G401 (cell line): ENCODE results near the gene ATP6V0B. TPM values are rescaled to one million over a fixed set of nuclear protein-coding genes. Genes with fewer than 3 reads are reported as not detected.
A peak's percentile ranks its signal among the peaks of the same experiment; 100 is the strongest.

Experiments
- DNase-seq: peaks from one replicate; pipeline ENCODE4 v3.0.0-alpha.2; 2015; ENCODE audit warnings: low spot score
- in situ Hi-C: cut with HindIII; loops from 2 replicates; pipeline ENCODE4 v1.10.0; 2016; ENCODE audit warnings: low sequenced_read_pairs, mixed read lengths
- total RNA-seq: library from RNA; depleted of rRNA; stranded (reverse); fragments of >200 nt; shearing (Covaris generic); gene quantifications from 2 replicates; pipeline ENCODE4 v1.2.3, GENCODE V29; 2014; rRNA removed

ATP6V0B gene
- 133 and 183 TPM in 2 replicates for total RNA-seq

DNA sequence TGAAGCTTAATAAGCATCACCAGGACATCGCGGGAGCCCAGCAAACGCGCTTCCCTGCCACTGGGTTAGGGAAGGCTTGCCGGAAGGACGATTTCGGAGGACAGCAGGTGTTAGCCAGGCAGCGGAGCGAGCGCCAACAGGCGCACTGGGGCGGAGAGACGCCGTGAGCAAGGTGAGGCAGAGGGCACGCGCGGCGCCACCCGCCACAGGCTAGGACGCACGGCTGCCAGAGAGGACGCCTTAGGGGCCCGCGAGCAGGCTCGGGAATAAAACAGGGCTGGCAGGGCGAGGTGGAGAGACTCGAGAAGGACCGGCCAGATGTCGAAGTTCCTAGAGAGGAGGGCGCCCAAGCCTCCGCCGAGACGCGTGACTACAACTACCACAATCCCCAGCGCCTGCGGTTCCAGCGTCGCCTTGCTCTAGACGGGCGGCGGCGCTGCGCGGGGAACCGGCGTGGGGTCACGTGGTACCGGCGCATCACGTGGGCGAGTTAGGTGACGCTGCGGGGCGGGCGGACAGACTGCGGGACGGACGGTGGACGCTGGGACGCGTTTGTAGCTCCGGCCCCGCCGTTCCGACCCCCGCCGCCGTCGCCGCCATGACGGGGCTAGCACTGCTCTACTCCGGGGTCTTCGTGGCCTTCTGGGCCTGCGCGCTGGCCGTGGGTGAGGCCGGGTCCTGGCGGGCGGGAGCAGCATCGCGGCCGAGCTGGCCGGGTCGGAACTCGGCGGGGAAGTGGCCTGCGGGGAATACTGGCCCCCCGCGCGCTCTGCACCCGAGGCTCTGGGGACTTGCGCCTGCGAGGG lies at the start of gene ATP6V0B:
Gene ATP6V0B, plus strand, starts transcription at position 518 of the 806 bp plus-strand sequence. Its CDS starts 81 bp downstream, at position 599.
- in situ Hi-C loops = loop anchor here (10.0 kb wide), 1 partner anchor 70 kb away; no protein-coding TSS in a partner anchor
- peak; percentile 94 for DNase-seq

DNA sequence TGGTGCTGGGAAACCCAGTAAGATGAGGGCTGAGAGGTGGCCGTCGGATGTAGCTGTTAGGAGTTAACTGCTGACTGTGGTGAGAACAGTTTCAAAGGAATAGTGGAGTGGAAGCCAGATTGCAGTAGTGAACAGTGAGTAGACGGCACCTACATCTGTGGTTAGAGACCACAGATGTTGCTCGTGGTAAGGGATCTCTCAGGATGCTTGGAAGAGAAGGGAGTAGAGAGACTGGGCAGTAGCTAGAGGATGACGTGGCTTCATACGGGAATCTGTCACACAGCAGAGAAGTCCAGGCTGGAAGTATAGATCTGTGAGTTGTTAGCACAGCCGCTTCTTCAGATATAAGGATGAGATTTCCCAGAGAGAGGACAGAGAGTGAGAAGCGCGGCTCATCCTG lies 48.9 kb upstream of the ATP6V0B start:
- in situ Hi-C loops = no loop called here
- DNase-seq = no peak

DNA sequence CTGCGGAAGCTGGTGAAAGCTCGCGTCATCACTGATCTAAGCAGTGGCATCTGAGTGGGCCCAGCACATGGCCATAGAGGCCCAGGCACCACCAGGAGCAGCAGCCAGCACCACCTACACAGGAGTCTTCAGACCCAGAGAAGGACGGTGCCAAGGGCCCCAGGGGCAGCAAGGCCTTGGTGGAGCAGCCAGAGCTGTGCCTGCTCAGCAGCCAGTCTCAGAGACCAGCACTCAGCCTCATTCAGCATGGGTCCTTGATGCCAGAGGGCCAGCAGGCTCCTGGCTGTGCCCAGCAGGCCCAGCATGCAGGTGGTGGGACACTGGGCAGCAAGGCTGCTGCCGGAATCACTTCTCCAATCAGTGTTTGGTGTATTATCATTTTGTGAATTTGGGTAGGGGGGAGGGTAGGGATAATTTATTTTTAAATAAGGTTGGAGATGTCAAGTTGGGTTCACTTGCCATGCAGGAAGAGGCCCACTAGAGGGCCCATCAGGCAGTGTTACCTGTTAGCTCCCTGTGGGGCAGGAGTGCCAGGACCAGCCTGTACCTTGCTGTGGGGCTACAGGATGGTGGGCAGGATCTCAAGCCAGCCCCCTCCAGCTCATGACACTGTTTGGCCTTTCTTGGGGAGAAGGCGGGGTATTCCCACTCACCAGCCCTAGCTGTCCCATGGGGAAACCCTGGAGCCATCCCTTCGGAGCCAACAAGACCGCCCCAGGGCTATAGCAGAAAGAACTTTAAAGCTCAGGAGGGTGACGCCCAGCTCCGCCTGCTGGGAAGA lies 44.4 kb upstream of the ATP6V0B start:
- in situ Hi-C loops = no loop called here
- peak; percentile 33 for DNase-seq

DNA sequence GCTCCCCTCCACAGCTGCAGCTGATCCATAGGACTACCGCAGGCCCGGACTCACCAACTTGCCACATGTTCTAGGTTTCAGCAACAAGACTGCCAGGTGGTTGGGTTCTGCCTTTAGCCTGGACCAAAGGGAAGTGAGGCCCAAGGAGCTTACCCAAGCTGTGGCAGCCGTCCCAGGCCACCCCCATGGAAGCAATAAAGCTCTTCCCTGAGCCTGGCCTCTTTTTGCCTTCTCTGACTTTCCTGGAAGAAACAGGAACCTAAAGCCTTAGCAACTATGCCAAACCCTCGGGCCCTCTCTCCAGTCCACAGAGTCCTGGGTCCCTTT lies 43.8 kb upstream of the ATP6V0B start:
- DNase-seq = no peak
- in situ Hi-C loops = no loop called here

DNA sequence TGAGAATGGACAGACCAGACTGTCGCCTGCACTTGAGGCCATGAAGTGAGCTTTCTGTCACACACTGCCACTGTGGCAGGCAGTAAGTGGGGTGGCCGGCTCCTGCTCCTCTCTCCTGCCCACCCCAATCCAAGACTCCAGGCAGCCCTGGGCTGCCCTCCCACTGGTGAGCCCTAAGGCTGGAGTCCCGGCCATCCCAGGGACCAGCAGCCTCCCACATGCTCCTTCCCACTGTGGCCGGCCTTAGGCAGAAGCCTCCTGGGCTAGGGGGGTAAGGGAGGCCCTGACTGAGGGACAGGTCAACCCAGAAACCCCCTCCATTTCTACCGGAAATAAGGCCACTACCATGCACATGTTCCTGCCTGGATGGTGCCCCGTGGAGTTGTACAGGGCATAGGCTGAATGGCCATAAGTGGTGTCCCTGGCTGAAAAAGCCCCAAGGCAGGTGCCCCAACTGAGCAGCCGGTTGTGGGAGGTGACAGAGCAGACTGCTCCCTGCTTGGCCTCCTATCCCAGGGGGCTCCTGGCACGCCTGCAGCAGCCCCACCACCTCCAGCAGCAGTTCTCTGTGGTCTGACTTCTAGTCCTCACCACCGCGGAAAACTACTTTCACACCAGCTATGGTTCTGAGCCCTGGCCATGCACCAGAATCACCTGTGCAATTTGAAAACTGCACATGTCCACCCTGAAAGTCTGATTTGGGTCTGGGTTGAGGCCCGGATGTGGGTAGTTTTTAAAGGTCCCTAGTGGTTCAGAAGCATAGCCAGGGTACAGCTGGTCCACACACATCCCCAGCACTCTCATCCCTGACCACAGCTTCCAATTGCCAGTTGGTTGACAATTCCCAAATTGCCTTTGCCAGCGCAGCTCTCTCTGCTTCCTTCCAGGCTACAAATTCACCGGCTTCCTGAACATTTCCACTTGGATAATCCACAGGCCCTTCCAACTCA lies 42.8 kb upstream of the ATP6V0B start:
- in situ Hi-C loops = no loop called here
- DNase-seq = no peak

DNA sequence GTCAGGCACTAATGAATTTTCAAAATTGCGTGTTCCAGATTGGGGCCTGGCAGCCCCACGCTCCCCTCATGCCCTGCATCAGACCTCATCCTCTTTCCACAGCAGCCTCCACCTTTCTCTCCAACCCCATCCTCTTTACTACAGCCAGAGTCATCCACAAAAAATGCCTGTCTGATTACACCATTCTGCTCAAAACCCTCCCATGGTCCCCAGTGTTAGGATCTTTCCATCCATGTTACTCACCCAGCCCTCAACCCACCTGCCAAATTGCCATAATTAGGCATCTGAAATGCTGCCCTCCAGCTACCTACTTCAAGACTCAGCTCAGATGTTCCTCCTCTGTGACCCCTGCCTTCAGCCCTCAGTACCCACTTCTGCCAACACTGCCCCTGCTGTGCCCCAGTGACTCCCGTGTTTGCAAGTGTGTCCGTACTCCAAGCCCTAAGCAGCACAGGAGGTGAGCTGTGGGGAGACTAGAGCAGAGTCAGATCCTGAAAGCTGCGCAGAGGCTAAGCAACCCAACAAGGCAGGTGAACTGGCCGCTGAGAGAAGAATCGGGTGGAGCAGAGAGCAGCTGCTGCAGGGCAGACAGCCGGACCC lies 41.9 kb upstream of the ATP6V0B start:
- in situ Hi-C loops = no loop called here
- DNase-seq = no peak

DNA sequence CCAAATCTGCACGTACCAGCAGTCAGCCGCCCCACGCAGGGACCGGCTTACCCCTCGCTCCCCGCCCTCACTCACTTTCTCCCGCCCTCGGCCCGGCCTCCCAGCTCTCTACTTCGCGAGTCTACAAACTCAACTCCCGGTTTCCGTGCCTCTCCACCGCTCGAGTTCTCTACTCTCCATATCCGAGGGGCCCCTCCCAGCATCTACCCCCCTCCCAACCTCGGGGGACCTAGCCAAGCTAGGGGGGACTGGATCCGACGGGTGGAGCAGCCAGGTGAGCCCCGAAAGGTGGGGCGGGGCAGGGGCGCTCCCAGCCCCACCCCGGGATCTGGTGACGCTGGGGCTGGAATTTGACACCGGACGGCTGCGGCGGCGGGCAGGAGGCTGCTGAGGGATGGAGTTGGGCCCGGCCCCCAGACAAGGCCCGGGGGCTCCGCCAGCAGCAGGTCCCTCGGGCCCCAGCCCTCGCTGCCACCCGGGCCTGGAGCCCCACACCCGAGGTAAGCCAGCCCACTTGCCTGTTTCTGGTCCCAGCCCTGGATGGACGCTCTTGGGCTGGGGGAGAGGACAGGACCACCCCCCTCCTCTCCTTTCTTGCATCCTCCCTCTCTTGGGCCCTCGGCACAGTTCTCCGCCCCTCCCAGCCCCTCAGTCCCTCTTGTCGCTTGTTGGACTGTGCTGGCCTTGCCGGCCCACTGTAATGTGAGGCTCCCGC lies 41.2 kb upstream of the ATP6V0B start, which contains the start of gene ARTN:
Gene ARTN, plus strand, starts transcription at position 416 of the 715 bp plus-strand sequence. CDS start 1,856 bp downstream, outside the sequence.
- no peak for DNase-seq
- in situ Hi-C loops = no loop called here

DNA sequence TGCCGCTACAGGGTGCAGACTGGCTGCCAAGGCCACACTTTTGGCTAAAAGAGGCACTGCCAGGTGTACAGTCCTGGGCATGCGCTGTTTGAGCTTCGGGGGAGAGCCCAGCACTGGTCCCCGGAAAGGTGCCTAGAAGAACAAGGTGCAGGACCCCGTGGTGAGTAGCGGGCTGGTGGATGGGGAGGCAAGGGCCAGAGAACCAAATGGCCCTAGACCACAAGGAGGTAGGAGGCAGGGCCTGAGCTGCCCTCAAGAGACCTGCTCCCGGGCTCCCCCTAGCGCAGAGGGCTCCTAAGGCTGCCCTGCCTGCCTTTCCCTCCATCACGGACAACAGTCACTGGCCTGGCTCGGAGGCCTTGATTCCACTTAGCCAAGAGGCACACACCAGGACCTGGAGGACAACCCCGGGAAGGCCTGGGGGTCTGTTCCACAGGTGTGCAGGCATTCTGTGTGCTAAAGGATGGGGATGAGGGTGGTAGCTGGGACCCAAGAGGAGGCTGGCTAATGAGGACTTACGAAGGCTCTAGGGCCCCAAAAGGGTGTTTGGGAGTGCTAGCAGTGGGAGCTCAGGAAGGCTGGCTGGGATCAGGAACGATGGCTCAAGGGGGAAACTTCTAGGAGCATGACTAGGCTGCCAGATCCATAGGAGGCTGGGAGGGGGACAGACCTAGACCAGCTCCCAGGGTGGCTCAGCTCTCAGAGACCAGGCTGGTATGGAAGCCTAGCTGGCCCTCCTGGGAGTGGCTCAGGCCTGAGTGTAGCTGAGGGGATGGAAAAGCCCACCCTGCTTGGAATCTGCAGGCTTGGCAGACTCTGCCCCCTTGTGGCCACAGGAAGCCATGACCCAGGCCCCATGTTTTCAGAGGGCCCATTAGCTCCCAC lies 40.4 kb upstream of the ATP6V0B start:
- in situ Hi-C loops = no loop called here
- DNase-seq = peak; percentile 62

DNA sequence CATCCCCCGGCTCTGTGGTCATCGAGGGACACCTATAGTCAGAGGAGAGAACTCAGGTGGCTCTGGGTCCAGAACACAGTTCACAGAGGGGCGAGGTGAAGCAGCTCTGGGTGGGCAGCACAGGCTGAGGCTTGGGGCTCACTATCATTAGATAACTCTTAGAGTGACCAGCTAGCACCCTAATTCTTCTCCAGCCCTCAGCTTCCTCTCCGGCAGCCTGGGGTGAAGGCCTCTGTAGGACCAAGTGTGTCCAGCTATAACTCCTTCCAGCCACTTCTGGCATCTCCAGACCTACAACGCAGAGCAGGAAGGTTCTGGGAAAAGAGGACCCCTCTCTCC lies 39.8 kb upstream of the ATP6V0B start:
- in situ Hi-C loops = no loop called here
- DNase-seq = no peak

DNA sequence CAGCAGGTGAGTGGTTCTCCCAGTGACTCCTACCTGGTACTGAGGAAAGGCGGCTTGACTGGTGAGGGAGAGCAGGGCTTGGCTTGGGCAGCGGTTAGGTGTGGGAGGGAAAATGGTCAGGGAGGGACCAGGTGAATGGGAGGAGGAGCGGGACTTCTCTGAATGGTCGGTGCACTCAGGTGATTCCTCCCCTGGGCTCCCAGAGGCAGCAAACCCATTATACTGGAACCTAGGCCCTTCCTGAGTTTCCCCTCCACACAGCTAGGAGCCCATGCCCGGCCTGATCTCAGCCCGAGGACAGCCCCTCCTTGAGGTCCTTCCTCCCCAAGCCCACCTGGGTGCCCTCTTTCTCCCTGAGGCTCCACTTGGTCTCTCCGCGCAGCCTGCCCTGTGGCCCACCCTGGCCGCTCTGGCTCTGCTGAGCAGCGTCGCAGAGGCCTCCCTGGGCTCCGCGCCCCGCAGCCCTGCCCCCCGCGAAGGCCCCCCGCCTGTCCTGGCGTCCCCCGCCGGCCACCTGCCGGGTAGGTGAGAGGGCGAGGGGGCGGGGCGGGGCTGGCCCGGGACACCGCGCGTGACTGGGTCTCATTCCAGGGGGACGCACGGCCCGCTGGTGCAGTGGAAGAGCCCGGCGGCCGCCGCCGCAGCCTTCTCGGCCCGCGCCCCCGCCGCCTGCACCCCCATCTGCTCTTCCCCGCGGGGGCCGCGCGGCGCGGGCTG lies 38.9 kb upstream of the ATP6V0B start:
- in situ Hi-C loops = no loop called here
- no peak for DNase-seq

DNA sequence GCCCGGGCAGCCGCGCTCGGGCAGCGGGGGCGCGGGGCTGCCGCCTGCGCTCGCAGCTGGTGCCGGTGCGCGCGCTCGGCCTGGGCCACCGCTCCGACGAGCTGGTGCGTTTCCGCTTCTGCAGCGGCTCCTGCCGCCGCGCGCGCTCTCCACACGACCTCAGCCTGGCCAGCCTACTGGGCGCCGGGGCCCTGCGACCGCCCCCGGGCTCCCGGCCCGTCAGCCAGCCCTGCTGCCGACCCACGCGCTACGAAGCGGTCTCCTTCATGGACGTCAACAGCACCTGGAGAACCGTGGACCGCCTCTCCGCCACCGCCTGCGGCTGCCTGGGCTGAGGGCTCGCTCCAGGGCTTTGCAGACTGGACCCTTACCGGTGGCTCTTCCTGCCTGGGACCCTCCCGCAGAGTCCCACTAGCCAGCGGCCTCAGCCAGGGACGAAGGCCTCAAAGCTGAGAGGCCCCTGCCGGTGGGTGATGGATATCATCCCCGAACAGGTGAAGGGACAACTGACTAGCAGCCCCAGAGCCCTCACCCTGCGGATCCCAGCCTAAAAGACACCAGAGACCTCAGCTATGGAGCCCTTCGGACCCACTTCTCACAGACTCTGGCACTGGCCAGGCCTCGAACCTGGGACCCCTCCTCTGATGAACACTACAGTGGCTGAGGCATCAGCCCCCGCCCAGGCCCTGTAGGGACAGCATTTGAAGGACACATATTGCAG lies 38.2 kb upstream of the ATP6V0B start:
- in situ Hi-C loops = no loop called here
- peak; percentile 43 for DNase-seq

DNA sequence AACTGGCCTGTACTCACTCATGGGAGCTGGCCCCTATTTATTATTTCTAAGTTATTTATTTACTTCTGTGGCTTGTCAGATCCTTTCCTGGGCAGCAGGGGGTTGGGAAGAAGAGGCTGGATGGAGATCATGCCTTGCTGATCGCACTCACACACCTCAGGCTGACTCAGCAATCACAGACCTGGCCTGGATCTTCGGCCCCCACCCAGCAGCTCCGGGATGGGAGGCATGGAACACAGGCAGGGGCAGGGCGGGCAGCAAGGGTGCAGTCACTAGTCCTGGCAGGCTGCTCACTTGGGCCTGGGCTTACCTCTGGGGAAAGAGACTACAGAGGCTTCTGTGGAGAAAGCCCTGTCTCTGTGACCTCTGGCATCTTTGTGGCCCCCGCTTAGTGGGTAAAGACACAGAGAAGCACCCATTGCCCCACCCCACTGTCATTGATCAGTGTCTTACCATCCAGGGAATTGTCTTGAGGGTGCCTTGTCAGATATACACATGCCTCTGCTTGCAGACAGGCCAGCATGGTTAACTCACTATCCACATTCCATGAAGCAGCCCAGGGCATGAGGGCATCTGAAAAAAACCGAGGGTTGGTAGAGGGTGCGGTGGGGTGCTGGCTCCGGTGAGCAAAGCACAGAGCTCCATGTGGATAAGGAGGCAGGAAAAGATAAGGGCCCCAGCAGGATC lies 37.4 kb upstream of the ATP6V0B start:
- no peak for DNase-seq
- in situ Hi-C loops = no loop called here

DNA sequence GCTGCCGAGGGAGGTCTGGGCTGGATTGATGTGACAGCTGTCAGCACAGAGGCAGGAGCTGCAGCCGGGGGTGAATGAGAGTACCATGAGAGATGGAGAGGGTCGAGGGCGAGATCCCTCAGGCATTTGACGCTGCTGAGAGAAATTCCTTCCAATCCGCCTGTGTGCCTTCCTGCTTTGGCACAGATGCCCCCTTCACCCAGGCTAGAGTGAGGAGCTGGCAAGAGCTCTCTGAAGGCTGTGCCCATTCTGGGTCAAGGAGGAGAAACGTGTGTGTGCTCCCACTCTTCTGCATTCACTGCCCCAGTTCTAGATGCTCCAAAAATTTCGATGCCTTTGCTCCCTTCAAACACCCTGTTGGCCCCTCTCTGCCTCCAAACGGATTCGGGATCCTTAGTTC lies 36.4 kb upstream of the ATP6V0B start:
- in situ Hi-C loops = no loop called here
- DNase-seq = peak; percentile 65

DNA sequence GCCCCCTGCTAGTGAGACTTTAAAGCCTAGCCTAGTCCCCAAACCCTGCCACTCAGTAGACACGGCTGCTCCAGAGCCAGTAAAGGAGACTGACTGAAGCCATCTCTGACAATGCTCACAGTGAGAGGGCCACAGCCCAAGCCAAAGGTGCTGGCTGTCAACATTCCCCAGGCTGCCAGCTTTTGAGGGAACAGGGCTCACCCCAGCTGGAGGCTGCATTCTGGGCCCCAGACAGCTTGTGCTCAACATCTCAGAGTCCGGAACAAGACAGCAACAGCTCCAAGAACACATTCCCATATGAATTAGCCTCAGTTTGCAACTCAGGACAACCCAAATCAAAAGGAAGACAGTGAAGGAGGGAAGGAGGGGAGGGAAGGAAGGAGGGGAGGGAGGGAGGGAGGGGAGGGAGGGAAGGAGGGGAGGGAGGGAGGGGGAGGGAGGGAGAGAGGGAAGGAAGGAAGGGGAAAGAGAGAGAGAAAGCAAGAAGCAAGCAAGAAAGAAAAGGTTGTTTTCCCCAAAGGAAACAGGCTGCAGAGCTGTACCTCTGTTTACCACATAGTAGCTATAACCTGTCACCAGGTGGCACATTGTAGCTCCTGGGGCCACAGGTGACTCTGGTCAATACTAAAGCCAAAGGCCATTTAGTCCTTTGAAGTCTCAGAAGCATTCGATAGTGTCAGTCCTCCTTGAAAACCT lies 35.7 kb upstream of the ATP6V0B start:
- peak; percentile 93 for DNase-seq
- in situ Hi-C loops = no loop called here

DNA sequence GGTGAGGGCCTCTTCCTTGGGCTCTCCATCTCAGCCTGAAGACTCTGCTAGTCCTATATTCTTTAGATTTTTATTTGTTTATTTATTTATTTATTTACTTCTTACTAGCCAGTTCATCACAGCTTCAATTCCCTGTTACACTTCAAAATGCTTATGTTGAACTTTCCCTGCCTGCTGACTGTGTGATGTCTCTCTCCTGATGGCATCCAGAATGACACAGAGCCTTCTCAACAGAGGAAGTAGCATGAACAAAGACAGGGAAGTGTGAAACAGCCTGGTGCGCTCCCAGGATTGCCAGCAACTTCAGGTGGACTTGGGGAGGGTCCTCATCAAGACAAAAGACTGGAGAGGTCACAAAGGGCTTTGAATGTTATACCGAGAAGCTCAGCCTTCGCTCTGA lies 32.3 kb upstream of the ATP6V0B start:
- no peak for DNase-seq
- in situ Hi-C loops = no loop called here
